Activated T-helper 1 cell treated with anti-CD3 and anti-CD28 coated beads, Interleukin-2, amount 50 U/mL, for 16 hours (primary cell): ENCODE results near the gene TMOD1.

Experiments used
- DNase-seq, 2 donors: peaks; one replicate each; pipeline ENCODE4 v3.0.0-alpha.2; 2020; ENCODE audit warnings: low read depth in 1 of 2, low spot score in 1 of 2

The TMOD1 gene

GRCh38 chr9:97545486-97545885, 44.0 kb downstream of the TMOD1 start:
- DNase-seq: no peak

GRCh38 chr9:97547098-97547829, 45.8 kb downstream of the TMOD1 start:
- no peak for DNase-seq

- no peak for DNase-seq
These were observed 46.9 kb downstream of the TMOD1 start for GRCh38 chr9:97548379-97548778.

GRCh38 chr9:97548819-97549540, 47.5 kb downstream of the TMOD1 start:
- no peak for DNase-seq

- no peak for DNase-seq
These were observed 48.9 kb downstream of the TMOD1 start for GRCh38 chr9:97550386-97550785.

- no peak for DNase-seq
These were observed 49.8 kb downstream of the TMOD1 start for GRCh38 chr9:97551308-97551707.

- no peak for DNase-seq
These were observed 51.7 kb downstream of the TMOD1 start for GRCh38 chr9:97553141-97553540.

- DNase-seq: no peak
These were observed 52.4 kb downstream of the TMOD1 start for GRCh38 chr9:97553841-97554240.

- DNase-seq: no peak
These were observed 53.2 kb downstream of the TMOD1 start for GRCh38 chr9:97554566-97555075.

GRCh38 chr9:97555164-97555563, 53.7 kb downstream of the TMOD1 start:
- DNase-seq: no peak

- DNase-seq: no peak
These were observed 54.7 kb downstream of the TMOD1 start for GRCh38 chr9:97556036-97556720.

- DNase-seq: no peak
These were observed 55.5 kb downstream of the TMOD1 start for GRCh38 chr9:97556721-97557605.

- DNase-seq: no peak
These were observed 56.2 kb downstream of the TMOD1 start for GRCh38 chr9:97557606-97558095.

- no peak for DNase-seq
These were observed 57.2 kb downstream of the TMOD1 start for GRCh38 chr9:97558701-97559101.

- no peak for DNase-seq
These were observed 57.6 kb downstream of the TMOD1 start for GRCh38 chr9:97559111-97559514.

GRCh38 chr9:97560154-97560553, 58.7 kb downstream of the TMOD1 start:
- no peak for DNase-seq

- DNase-seq: no peak
These were observed 59.4 kb downstream of the TMOD1 start for GRCh38 chr9:97560851-97561250.

GRCh38 chr9:97561501-97561900, 60.0 kb downstream of the TMOD1 start:
- DNase-seq: no peak

- DNase-seq: no peak
These were observed 61.1 kb downstream of the TMOD1 start for GRCh38 chr9:97562542-97562941.

GRCh38 chr9:97563458-97564135, 62.1 kb downstream of the TMOD1 start:
- no peak for DNase-seq
